H9 (cell line): Measurements from ENCODE around the gene SLC9A9. TPM values are rescaled to one million over a fixed set of nuclear protein-coding genes. Genes with fewer than 3 reads are reported as not detected.

Experiments used
- DNase-seq: peaks from one replicate; pipeline ENCODE4 v3.0.0-alpha.2; 2017
- H2AFZ ChIP-seq: one replicate; pipeline ENCODE4 v1.6.1; 2013; ENCODE audit warnings: mild to moderate bottlenecking, low read length, control low read depth, moderate library complexity
- H2AK5ac ChIP-seq: 2 replicates; pipeline ENCODE4 v1.6.1; 2013; ENCODE audit warnings: low read length, control low read depth, mixed read lengths; ENCODE audit not compliant: insufficient read length
- H2BK120ac ChIP-seq: one replicate; pipeline ENCODE4 v1.6.1; 2013; ENCODE audit warnings: low read depth, mild to moderate bottlenecking, low read length, control low read depth, inconsistent platforms; ENCODE audit not compliant: poor library complexity, severe bottlenecking
- H2BK12ac ChIP-seq: 2 replicates; pipeline ENCODE4 v1.6.1; 2013; ENCODE audit warnings: low read length, control low read depth, mixed read lengths, low read depth; ENCODE audit not compliant: insufficient read length
- H2BK15ac ChIP-seq: 2 replicates; pipeline ENCODE4 v1.6.1; 2013; ENCODE audit warnings: low read depth, low read length, control low read depth
- H2BK20ac ChIP-seq: one replicate; pipeline ENCODE4 v1.6.1; 2013; ENCODE audit warnings: low read depth, mild to moderate bottlenecking, low read length, control low read depth, inconsistent platforms; ENCODE audit not compliant: poor library complexity, severe bottlenecking
- H2BK5ac ChIP-seq: 2 replicates; pipeline ENCODE4 v1.6.1; 2013; ENCODE audit warnings: low read length, control low read depth, mixed read lengths; ENCODE audit not compliant: insufficient read length
- H3K14ac ChIP-seq: 2 replicates; pipeline ENCODE4 v1.6.1; 2013; ENCODE audit warnings: low read length, control low read depth; ENCODE audit not compliant: insufficient read depth
- H3K18ac ChIP-seq: 2 replicates; pipeline ENCODE4 v1.6.1; 2013; ENCODE audit warnings: low read depth, mild to moderate bottlenecking, mixed read lengths, low read length, control low read depth; ENCODE audit not compliant: insufficient read length
- H3K23ac ChIP-seq: 2 replicates; pipeline ENCODE4 v1.6.1; 2013; ENCODE audit warnings: low read length, control low read depth, mixed read lengths, low read depth; ENCODE audit not compliant: insufficient read length
- H3K23me2 ChIP-seq: 2 replicates; pipeline ENCODE4 v1.6.1; 2013; ENCODE audit warnings: low read depth, mild to moderate bottlenecking, mixed read lengths, low read length, control low read depth; ENCODE audit not compliant: insufficient read length, poor library complexity, severe bottlenecking
- H3K27ac ChIP-seq: 2 replicates; pipeline ENCODE4 v1.5.1; 2013; ENCODE audit warnings: low read length, control low read depth, mixed read lengths, low read depth; ENCODE audit not compliant: insufficient read length
- H3K27me3 ChIP-seq: 2 replicates; pipeline ENCODE4 v1.6.1; 2013; ENCODE audit warnings: low read length, control low read depth, inconsistent platforms; ENCODE audit not compliant: insufficient read depth
- H3K4ac ChIP-seq: 2 replicates; pipeline ENCODE4 v1.6.1; 2013; ENCODE audit warnings: low read depth, mild to moderate bottlenecking, control low read depth, inconsistent platforms, low read length, moderate library complexity
- H3K4me1 ChIP-seq: 2 replicates; pipeline ENCODE4 v1.6.1; 2013; ENCODE audit warnings: low read length, control low read depth, inconsistent platforms; ENCODE audit not compliant: insufficient read depth
- H3K4me2 ChIP-seq: 2 replicates; pipeline ENCODE4 v1.6.1; 2013; ENCODE audit warnings: low read length, control low read depth, mixed read lengths; ENCODE audit not compliant: insufficient read length, insufficient read depth
- H3K56ac ChIP-seq: 2 replicates; pipeline ENCODE4 v1.6.1; 2013; ENCODE audit warnings: low read depth, mild to moderate bottlenecking, mixed read lengths, low read length, control low read depth; ENCODE audit not compliant: insufficient read length
- H3K79me1 ChIP-seq: 2 replicates; pipeline ENCODE4 v1.6.1; 2013; ENCODE audit warnings: low read depth, mild to moderate bottlenecking, moderate library complexity, low read length, control low read depth, inconsistent platforms; ENCODE audit not compliant: insufficient read depth, poor library complexity, severe bottlenecking
- H3K79me2 ChIP-seq: 2 replicates; pipeline ENCODE4 v1.6.1; 2013; ENCODE audit warnings: low read length, control low read depth, inconsistent platforms; ENCODE audit not compliant: insufficient read depth
- H3K9ac ChIP-seq: 2 replicates; pipeline ENCODE4 v1.6.1; 2013; ENCODE audit warnings: low read length, control low read depth, mixed read lengths; ENCODE audit not compliant: insufficient read length; ENCODE audit errors: extremely low read depth
- H3K9me3 ChIP-seq: one replicate; pipeline ENCODE4 v1.6.1; 2013; ENCODE audit warnings: low read depth, low read length, inconsistent platforms; ENCODE audit not compliant: control insufficient read depth
- H3T11ph ChIP-seq: one replicate; pipeline ENCODE4 v1.6.1; 2013; ENCODE audit warnings: mild to moderate bottlenecking, low read length, control low read depth, inconsistent platforms
- H4K20me1 ChIP-seq: one replicate; pipeline ENCODE4 v1.6.1; 2013; ENCODE audit not compliant: control insufficient read depth, insufficient read length, insufficient read depth
- H4K5ac ChIP-seq: 2 replicates; pipeline ENCODE4 v1.6.1; 2013; ENCODE audit warnings: low read depth, mild to moderate bottlenecking, mixed read lengths, low read length, control low read depth; ENCODE audit not compliant: insufficient read length
- H4K8ac ChIP-seq: replicated peaks from 2 replicates; pipeline ENCODE4 v1.6.1; 2013; ENCODE audit warnings: low read length, control low read depth, mixed read lengths, low read depth; ENCODE audit not compliant: insufficient read length
- H4K91ac ChIP-seq: 2 replicates; pipeline ENCODE4 v1.6.1; 2013; ENCODE audit warnings: low read depth, mild to moderate bottlenecking, moderate library complexity, mixed read lengths, low read length, control low read depth; ENCODE audit not compliant: insufficient read length
- H3K27ac Mint-ChIP-seq, 3 experiments: 2 replicates in 2 of 3; 3 replicates in 1 of 3; pipeline ENCODE4 v1.8.0; 2020 to 2021; ENCODE audit warnings: mixed read lengths in 3 of 3, mild to moderate bottlenecking in 1 of 3, moderate library complexity in 1 of 3
- H3K27me3 Mint-ChIP-seq: 2 replicates; pipeline ENCODE4 v1.8.0; 2021; ENCODE audit warnings: low read depth, mild to moderate bottlenecking, moderate library complexity, mixed read lengths
- H3K36me3 Mint-ChIP-seq, 3 experiments: 2 replicates in 2 of 3; 3 replicates in 1 of 3; pipeline ENCODE4 v1.8.0; 2020 to 2021; ENCODE audit warnings: low read depth in 3 of 3, mixed read lengths in 3 of 3; ENCODE audit not compliant: insufficient read depth in 1 of 3
- H3K4me1 Mint-ChIP-seq, 2 experiments: 2 replicates each; pipeline ENCODE4 v1.8.0; 2020; ENCODE audit warnings: mixed read lengths in 2 of 2
- H3K4me3 Mint-ChIP-seq, 2 experiments: 2 replicates in 1 of 2; 3 replicates in 1 of 2; pipeline ENCODE4 v1.8.0; 2020 to 2021; ENCODE audit warnings: mild to moderate bottlenecking in 2 of 2, mixed read lengths in 2 of 2, moderate library complexity in 1 of 2
- H3K9me3 Mint-ChIP-seq, 2 experiments: 2 replicates in 1 of 2; 3 replicates in 1 of 2; pipeline ENCODE4 v1.8.0; 2020; ENCODE audit warnings: mild to moderate bottlenecking in 2 of 2, mixed read lengths in 2 of 2, moderate library complexity in 1 of 2
- WGBS: extraction: QIAGEN DNeasy Blood & Tissue Kit; methylation state at CpG from one replicate; pipeline ENCODE4 v1.1.7; 2013; ENCODE audit warnings: missing lambda C conversion rate, low lambda C conversion rate, mixed read lengths; ENCODE audit not compliant: insufficient read length; ENCODE audit errors: extremely low coverage; 5-methylcytosine and 5-hydroxymethylcytosine counted together
- total RNA-seq: library from RNA; stranded (reverse); gene quantifications from 2 replicates; pipeline ENCODE4 v1.2.1, GENCODE V29; 2021
- TF ChIP-seq, protein P1 (sequence below): fragments of 200-600 bp; sonication (generic); conservative IDR thresholded peaks from 3 replicates; pipeline ENCODE4 v1.8.0; 2021; ENCODE audit warnings: antibody characterized with exemption, mild to moderate bottlenecking

The SLC9A9 gene
- total RNA-seq, 1 experiment from 2014 or later = 0.35 TPM

DNA sequence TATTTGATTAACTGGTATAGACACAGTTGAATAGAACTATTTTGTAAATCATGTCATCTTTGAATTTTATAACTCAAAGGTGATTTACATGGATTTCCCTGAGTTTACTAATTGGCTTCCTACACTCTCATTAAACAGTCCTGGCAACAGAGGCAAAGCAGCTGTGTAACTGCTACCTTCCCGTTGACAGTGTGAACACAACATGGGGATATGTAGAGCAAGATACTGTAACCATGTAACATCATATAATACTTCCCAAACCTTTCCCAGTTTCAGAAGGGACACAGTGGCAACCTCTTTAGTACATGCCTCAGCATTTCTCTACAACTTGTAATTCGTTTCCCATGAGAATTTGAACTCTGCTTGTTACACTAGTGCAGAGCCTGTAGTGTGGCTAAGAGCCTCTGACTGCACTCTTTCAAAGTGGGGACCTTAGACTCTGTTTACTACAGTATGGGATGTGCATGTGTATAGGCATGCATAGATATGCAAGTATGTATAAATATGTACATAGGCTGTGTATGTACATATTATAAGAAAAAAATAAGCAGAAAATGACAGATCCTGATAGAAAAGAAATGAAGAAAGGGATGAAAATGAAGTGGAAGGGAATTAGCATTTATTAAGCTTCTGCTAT lies 299.3 kb downstream of the SLC9A9 start:
- Histone ChIP-seq H2AFZ (no peak overlapping the region), H3K23me2 (no peaks in the 10 kb centered on the region), H2BK120ac (no peak overlapping the region), H3K9me3 (no peaks in the 10 kb centered on the region), H3K79me2 (no peaks in the 10 kb centered on the region), H3K79me1 (no peaks in the 10 kb centered on the region), H3K27ac (no peak overlapping the region), H3K23ac (no peak overlapping the region), H4K91ac (no peak overlapping the region), H4K5ac (no peak overlapping the region), H3T11ph (no peak overlapping the region), H2BK12ac (no peak overlapping the region), H3K56ac (no peak overlapping the region), H4K20me1 (no peaks in the 10 kb centered on the region), H3K14ac (no peak overlapping the region), H3K27me3 (no peaks in the 10 kb centered on the region), H3K18ac (no peak overlapping the region), H4K8ac (no peak overlapping the region), H2AK5ac (no peak overlapping the region), H3K4ac (no peak overlapping the region), H2BK5ac (no peak overlapping the region), H3K9ac (no peak overlapping the region), H2BK15ac (no peak overlapping the region), H2BK20ac (no peak overlapping the region), H3K4me1 (no peaks in the 10 kb centered on the region), H3K4me2 (no peak overlapping the region)
- no peaks in the 10 kb centered on the region; the same call in 1 of the 2 replicates for H3K27me3 Mint-ChIP-seq
- WGBS = no CpG with 5 or more reads among the region's 2 CpGs
- H3K4me1 Mint-ChIP-seq = no peaks in the 10 kb centered on the region
- no peak overlapping the region for H3K4me3 Mint-ChIP-seq
- no peaks in the 10 kb centered on the region; a peak in 1 of 5 replicates for H3K9me3 Mint-ChIP-seq
- no peak for DNase-seq
- no peak overlapping the region for H3K27ac Mint-ChIP-seq
- no peaks in the 10 kb centered on the region for H3K36me3 Mint-ChIP-seq
- TF ChIP-seq, protein P1, sequence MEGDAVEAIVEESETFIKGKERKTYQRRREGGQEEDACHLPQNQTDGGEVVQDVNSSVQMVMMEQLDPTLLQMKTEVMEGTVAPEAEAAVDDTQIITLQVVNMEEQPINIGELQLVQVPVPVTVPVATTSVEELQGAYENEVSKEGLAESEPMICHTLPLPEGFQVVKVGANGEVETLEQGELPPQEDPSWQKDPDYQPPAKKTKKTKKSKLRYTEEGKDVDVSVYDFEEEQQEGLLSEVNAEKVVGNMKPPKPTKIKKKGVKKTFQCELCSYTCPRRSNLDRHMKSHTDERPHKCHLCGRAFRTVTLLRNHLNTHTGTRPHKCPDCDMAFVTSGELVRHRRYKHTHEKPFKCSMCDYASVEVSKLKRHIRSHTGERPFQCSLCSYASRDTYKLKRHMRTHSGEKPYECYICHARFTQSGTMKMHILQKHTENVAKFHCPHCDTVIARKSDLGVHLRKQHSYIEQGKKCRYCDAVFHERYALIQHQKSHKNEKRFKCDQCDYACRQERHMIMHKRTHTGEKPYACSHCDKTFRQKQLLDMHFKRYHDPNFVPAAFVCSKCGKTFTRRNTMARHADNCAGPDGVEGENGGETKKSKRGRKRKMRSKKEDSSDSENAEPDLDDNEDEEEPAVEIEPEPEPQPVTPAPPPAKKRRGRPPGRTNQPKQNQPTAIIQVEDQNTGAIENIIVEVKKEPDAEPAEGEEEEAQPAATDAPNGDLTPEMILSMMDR = no peak
